Sigmoid colon (tissue), 7 donors: ENCODE data around the gene APLF. TPM values are rescaled to one million over a fixed set of nuclear protein-coding genes. Genes with fewer than 3 reads are reported as not detected.

Source experiments
- DNase-seq: peaks from one replicate; pipeline ENCODE4 v3.0.0-alpha.2; 2019
- H3K27ac ChIP-seq, 4 donors: fragments of 200-600 bp; sonication (generic); one replicate each; pipeline ENCODE4 v1.5.1; 2016 to 2019; ENCODE audit warnings: mild to moderate bottlenecking in 1 of 4
- H3K27me3 ChIP-seq, 3 donors: fragments of 200-600 bp; sonication (generic); one replicate each; pipeline ENCODE4 v1.5.1; 2019; ENCODE audit warnings: mild to moderate bottlenecking in 1 of 3
- H3K36me3 ChIP-seq, 4 donors: fragments of 200-600 bp; sonication (generic); one replicate each; pipeline ENCODE4 v1.5.1; 2016 to 2019
- H3K4me1 ChIP-seq, 4 donors: fragments of 200-600 bp; sonication (generic); one replicate each; pipeline ENCODE4 v1.5.1; 2017 to 2019
- H3K4me3 ChIP-seq, 4 donors: fragments of 200-600 bp; sonication (generic); one replicate each; pipeline ENCODE4 v1.5.1; 2017 to 2019; ENCODE audit warnings: mild to moderate bottlenecking in 2 of 4, moderate library complexity in 1 of 4
- H3K9me3 ChIP-seq, 4 donors: fragments of 200-600 bp in 3 of 4; sonication (generic) in 3 of 4; one replicate each; pipeline versions ENCODE4 v1.5.1 to v1.6.1; 2013 to 2019
- EP300 ChIP-seq, 4 donors: sonication (generic); formaldehyde crosslinking; IDR thresholded peaks; one replicate each; pipeline ENCODE4 v1.6.1; 2017; ENCODE audit warnings: antibody characterized with exemption in 4 of 4
- POLR2A ChIP-seq, 2 donors: fragments of 450-650 bp; IDR thresholded peaks; one replicate each; pipeline ENCODE4 v1.6.1; 2016; ENCODE audit warnings: antibody characterized with exemption in 2 of 2, mild to moderate bottlenecking in 2 of 2, moderate library complexity in 2 of 2
- POLR2AphosphoS5 ChIP-seq, 4 donors: sonication (generic); formaldehyde crosslinking; IDR thresholded peaks; one replicate each; pipeline ENCODE4 v1.6.1; 2017; ENCODE audit warnings: antibody characterized with exemption in 4 of 4
- WGBS, 2 donors: extraction: QIAGEN DNeasy Blood & Tissue Kit; methylation state at CpG; one replicate each; pipeline ENCODE4 v1.1.7; 2013; 5-methylcytosine and 5-hydroxymethylcytosine counted together
- intact Hi-C: fragments of 100-400 bp; cut with DNase I; formaldehyde crosslinking; loops from one replicate; pipeline ENCODE4 v1.15.1; 2023
- polyA plus RNA-seq, 3 donors: library from polyadenylated mRNA; stranded (reverse); fragments of 200-250 nt; gene quantifications; one replicate each; pipeline ENCODE4 v1.2.3, GENCODE V29; 2013
- total RNA-seq, 4 donors: library from RNA; depleted of rRNA; stranded (reverse); fragments of >200 nt; gene quantifications; one replicate each; pipeline ENCODE4 v1.1.0, GENCODE V29; 2016
- TF ChIP-seq, protein P1 (sequence below), 4 experiments: fragments of 450-650 bp in 3 of 4; fragments of 200-600 bp in 1 of 4; IDR thresholded peaks; one replicate each; pipeline ENCODE4 v1.5.1; 2016 to 2019; ENCODE audit warnings: antibody characterized with exemption in 4 of 4, mild to moderate bottlenecking in 3 of 4, moderate library complexity in 2 of 4
- donor health status: healthy with polysubstance abuse.
- donor health status: Bipolar disorder and iron deficiency.
- donor health status: healthy.

The APLF gene
- total and polyA plus RNA-seq, 7 donors, result 0.23 to 21.7 (median 11.0) TPM

DNA sequence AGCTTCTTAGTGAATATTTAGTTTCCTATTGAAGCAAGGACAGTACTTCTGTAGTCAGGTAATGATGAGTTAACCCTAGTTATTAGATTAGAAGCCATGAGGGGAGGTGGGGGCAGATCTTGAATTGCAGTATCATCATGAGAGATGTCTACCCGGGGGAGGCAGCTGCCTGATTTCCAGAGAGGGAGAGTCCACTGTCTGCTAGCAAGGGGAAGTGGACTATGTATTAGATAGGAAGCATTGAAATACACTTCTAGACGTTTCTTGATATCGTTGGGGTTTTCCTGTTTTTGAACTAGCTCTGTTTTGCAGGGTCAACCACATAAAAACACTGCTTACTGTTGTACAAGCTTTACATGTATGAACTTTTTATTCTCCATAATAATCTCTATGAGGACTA is 38.8 kb downstream of the APLF start:
- WGBS, 2 donors, result 58 to 88% methylated on average over 3 of the region's 3 CpGs
- no peak overlapping the region for H3K4me3 ChIP-seq
- no peaks in the 10 kb centered on the region for H3K27me3 ChIP-seq
- H3K27ac ChIP-seq, result no peak overlapping the region
- no peaks in the 10 kb centered on the region for H3K36me3 ChIP-seq
- no peaks in the 10 kb centered on the region for H3K9me3 ChIP-seq
- TF ChIP-seq, protein P1, sequence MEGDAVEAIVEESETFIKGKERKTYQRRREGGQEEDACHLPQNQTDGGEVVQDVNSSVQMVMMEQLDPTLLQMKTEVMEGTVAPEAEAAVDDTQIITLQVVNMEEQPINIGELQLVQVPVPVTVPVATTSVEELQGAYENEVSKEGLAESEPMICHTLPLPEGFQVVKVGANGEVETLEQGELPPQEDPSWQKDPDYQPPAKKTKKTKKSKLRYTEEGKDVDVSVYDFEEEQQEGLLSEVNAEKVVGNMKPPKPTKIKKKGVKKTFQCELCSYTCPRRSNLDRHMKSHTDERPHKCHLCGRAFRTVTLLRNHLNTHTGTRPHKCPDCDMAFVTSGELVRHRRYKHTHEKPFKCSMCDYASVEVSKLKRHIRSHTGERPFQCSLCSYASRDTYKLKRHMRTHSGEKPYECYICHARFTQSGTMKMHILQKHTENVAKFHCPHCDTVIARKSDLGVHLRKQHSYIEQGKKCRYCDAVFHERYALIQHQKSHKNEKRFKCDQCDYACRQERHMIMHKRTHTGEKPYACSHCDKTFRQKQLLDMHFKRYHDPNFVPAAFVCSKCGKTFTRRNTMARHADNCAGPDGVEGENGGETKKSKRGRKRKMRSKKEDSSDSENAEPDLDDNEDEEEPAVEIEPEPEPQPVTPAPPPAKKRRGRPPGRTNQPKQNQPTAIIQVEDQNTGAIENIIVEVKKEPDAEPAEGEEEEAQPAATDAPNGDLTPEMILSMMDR (IDR thresholded peaks at IDR 0.05), result no peak
- TF ChIP-seq EP300 (IDR thresholded peaks at IDR 0.05) (no peak), POLR2A (IDR thresholded peaks at IDR 0.05) (no peak), POLR2AphosphoS5 (IDR thresholded peaks at IDR 0.05) (no peak)
- no peak for DNase-seq
- intact Hi-C loops, result no loop called here
- no peaks in the 10 kb centered on the region for H3K4me1 ChIP-seq

DNA sequence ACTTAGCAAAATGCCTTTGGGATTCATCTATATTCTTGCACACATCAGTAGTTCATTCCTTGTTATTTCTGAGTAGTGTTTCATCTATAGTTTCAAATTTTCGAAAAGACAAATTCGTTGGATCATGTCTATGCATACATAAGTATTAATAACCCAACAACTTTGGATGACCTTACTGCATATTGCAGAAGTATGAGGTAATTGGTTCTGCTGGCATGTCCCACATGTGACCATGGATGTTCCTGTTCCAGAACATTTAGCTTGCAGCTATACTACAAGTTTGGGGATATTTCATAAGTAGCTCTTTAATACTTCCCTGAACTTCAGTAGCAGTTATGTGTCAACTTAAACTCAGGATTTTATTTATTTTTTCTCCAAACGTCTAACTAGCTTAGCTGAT is 44.9 kb downstream of the APLF start:
- H3K4me1 ChIP-seq, result no peaks in the 10 kb centered on the region
- H3K36me3 ChIP-seq, result no peaks in the 10 kb centered on the region
- H3K9me3 ChIP-seq, result no peaks in the 10 kb centered on the region
- H3K4me3 ChIP-seq, result no peak overlapping the region
- no peaks in the 10 kb centered on the region for H3K27me3 ChIP-seq
- H3K27ac ChIP-seq, result no peak overlapping the region
- no peak for DNase-seq
- TF ChIP-seq, protein P1 (IDR thresholded peaks at IDR 0.05), result no peak
- TF ChIP-seq POLR2AphosphoS5 (IDR thresholded peaks at IDR 0.05) (no peak), EP300 (IDR thresholded peaks at IDR 0.05) (no peak), POLR2A (IDR thresholded peaks at IDR 0.05) (no peak)
- 73 to 77% methylated on average over 3 of the region's 3 CpGs for WGBS, 2 donors
- intact Hi-C loops, result loop anchor here (10.0 kb wide), 1 partner anchor 58 kb away; no protein-coding TSS in a partner anchor

DNA sequence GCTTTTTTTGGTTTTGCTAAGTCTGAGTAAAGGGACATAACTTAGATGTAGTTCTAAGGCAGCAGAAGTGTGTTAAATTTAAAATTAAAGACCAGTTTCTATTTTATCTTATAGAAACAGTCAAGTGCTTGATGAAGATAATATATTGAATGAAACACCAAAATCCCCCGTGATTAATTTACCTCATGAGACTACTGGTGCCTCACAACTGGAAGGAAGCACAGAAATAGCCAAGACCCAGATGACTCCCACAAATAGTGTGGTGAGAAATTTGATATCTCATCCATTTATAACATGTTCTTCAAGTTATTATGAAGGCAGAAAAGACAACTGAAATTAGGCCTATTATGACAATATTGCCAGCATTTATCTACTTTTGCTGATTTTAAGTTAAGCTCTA is 45.6 kb downstream of the APLF start:
- intact Hi-C loops, result loop anchor here (10.0 kb wide), 1 partner anchor 58 kb away; no protein-coding TSS in a partner anchor
- DNase-seq, result no peak
- TF ChIP-seq, protein P1 (IDR thresholded peaks at IDR 0.05), result no peak
- TF ChIP-seq EP300 (IDR thresholded peaks at IDR 0.05) (no peak), POLR2AphosphoS5 (IDR thresholded peaks at IDR 0.05) (no peak), POLR2A (IDR thresholded peaks at IDR 0.05) (no peak)
- 61 to 89% methylated on average over 1 of the region's 1 CpG for WGBS, 2 donors
- Histone ChIP-seq H3K36me3 (no peaks in the 10 kb centered on the region), H3K27ac (no peak overlapping the region), H3K4me3 (no peak overlapping the region), H3K9me3 (no peaks in the 10 kb centered on the region), H3K27me3 (no peaks in the 10 kb centered on the region), H3K4me1 (no peaks in the 10 kb centered on the region)

DNA sequence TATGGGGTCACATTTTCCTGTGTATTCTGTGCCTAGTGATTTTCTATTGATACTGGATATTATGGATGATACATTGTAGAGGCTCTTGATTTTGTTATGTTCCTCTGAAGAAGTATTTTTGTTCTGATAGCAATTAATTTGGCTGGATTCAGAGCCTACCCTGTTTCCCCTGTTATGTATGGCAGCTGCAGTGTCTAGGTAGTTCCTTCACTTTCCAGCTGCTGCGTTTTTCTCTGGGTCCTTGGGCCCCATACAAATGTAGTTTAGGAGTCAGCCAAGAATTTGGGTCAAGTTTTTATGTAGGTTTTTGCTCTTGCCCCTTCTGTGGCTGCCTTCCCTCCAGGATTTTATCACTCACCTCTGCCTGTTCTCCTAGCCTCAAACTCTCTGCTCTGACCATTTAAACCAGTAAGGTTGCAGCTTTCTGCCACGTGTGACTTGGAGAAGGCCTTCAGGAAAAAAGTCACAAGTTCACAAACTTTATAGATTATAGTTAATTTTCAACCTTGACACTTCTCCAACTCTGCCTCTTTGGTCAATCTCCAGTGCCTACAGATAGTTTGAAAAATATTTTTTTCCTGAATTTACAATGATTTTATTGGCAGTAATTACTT is 47.0 kb downstream of the APLF start:
- TF ChIP-seq, protein P1 (IDR thresholded peaks at IDR 0.05), result no peak
- Histone ChIP-seq H3K4me1 (no peaks in the 10 kb centered on the region), H3K27me3 (no peaks in the 10 kb centered on the region), H3K36me3 (no peaks in the 10 kb centered on the region), H3K9me3 (no peaks in the 10 kb centered on the region), H3K27ac (no peak overlapping the region), H3K4me3 (no peak overlapping the region)
- 19 to 71% methylated on average over 2 of the region's 2 CpGs for whole genome bisulfite sequencing, 2 donors
- DNase-seq, result no peak
- intact Hi-C loops, result loop anchor here (10.0 kb wide), 1 partner anchor 60 kb away; no protein-coding TSS in a partner anchor
